IMR-90 (cell line): ENCODE data around the gene KCNAB3. TPM values are rescaled to one million over a fixed set of nuclear protein-coding genes. Genes with fewer than 3 reads are reported as not detected.

Source experiments
- ATAC-seq: fragments of 200-7000 bp; cut with Tn5 transposase; 2 replicates; pipeline ENCODE4 v1.9.1; 2020; ENCODE audit warnings: low read depth, mild to moderate bottlenecking, moderate library complexity
- BruUV-seq: library from RNA; stranded (reverse); fragments of 400-500 nt; replicated peaks from 2 replicates; lab custom pipeline; 2021; lab: Mats Ljungman, UMichigan
- CTCF ChIA-PET: fragments of 300-600 bp; formaldehyde crosslinking; extraction: SDS; loops from one replicate; lab custom pipeline; 2021; ENCODE audit warnings: antibody characterized with exemption; lab: Yijun Ruan, JAX
- POLR2A ChIA-PET: fragments of 300-600 bp; sonication (Branson Sonifier 250); formaldehyde crosslinking; loops from one replicate; lab custom pipeline; 2022; ENCODE audit warnings: antibody characterized with exemption; ENCODE audit not compliant: unreplicated experiment; lab: Charles Lee
- DNase-seq: peaks from one replicate; pipeline ENCODE4 v3.0.0; 2013
- H2AFZ ChIP-seq: replicated peaks from 2 replicates; pipeline ENCODE3; 2013; ENCODE audit warnings: low read length, mild to moderate bottlenecking; ENCODE audit not compliant: poor library complexity
- H2AK5ac ChIP-seq: 2 replicates; pipeline ENCODE4 v1.6.1; 2013; ENCODE audit warnings: low read depth, low read length, inconsistent platforms
- H2AK9ac ChIP-seq: replicated peaks from 2 replicates; pipeline ENCODE3; 2013; ENCODE audit warnings: mild to moderate bottlenecking, low read depth, low read length, moderate library complexity; ENCODE audit not compliant: poor library complexity
- H2BK120ac ChIP-seq: 2 replicates; pipeline ENCODE4 v1.6.1; 2013; ENCODE audit warnings: low read depth, low read length, inconsistent platforms
- H2BK15ac ChIP-seq: 3 replicates; pipeline ENCODE4 v1.6.1; 2013; ENCODE audit warnings: low read depth, low read length, inconsistent platforms
- H2BK20ac ChIP-seq: 2 replicates; pipeline ENCODE4 v1.6.1; 2013; ENCODE audit warnings: low read depth, mild to moderate bottlenecking, inconsistent platforms, low read length, moderate library complexity
- H2BK5ac ChIP-seq: 2 replicates; pipeline ENCODE4 v1.6.1; 2013; ENCODE audit warnings: mild to moderate bottlenecking, low read depth, low read length, inconsistent platforms; ENCODE audit not compliant: poor library complexity, severe bottlenecking
- H3K14ac ChIP-seq: replicated peaks from 2 replicates; pipeline ENCODE4 v1.6.1; 2013; ENCODE audit warnings: low read depth, low read length, inconsistent platforms
- H3K18ac ChIP-seq: 2 replicates; pipeline ENCODE4 v1.6.1; 2013; ENCODE audit warnings: low read depth, low read length, control low read depth
- H3K23ac ChIP-seq: 2 replicates; pipeline ENCODE4 v1.6.1; 2013; ENCODE audit warnings: low read depth, low read length, inconsistent platforms
- H3K27ac ChIP-seq: 2 replicates; pipeline ENCODE4 v1.5.1; 2013; ENCODE audit warnings: mild to moderate bottlenecking, control low read depth, low read length; ENCODE audit not compliant: insufficient read depth
- H3K27me3 ChIP-seq: 2 replicates; pipeline ENCODE4 v1.6.1; 2013; ENCODE audit warnings: low read length; ENCODE audit not compliant: control insufficient read depth, insufficient read depth
- H3K36me3 ChIP-seq: 2 replicates; pipeline ENCODE4 v1.6.1; 2013; ENCODE audit warnings: low read length, mixed read lengths; ENCODE audit not compliant: control insufficient read depth, insufficient read depth
- H3K4ac ChIP-seq: 2 replicates; pipeline ENCODE4 v1.6.1; 2013; ENCODE audit warnings: low read depth, low read length, inconsistent platforms
- H3K4me1 ChIP-seq: 2 replicates; pipeline ENCODE4 v1.6.1; 2013; ENCODE audit warnings: low read length, mixed read lengths; ENCODE audit not compliant: control insufficient read depth, insufficient read depth
- H3K4me2 ChIP-seq: 2 replicates; pipeline ENCODE4 v1.6.1; 2013; ENCODE audit warnings: low read depth, mild to moderate bottlenecking, control low read depth, low read length, moderate library complexity
- H3K4me3 ChIP-seq: 2 replicates; pipeline ENCODE4 v1.5.1; 2013; ENCODE audit warnings: low read depth, mild to moderate bottlenecking, control low read depth, low read length, moderate library complexity; ENCODE audit not compliant: insufficient read depth
- H3K56ac ChIP-seq: 2 replicates; pipeline ENCODE4 v1.6.1; 2013; ENCODE audit warnings: low read length, inconsistent platforms; ENCODE audit not compliant: insufficient read depth; ENCODE audit errors: extremely low read depth
- H3K79me1 ChIP-seq, 2 experiments: 2 replicates each; pipeline ENCODE4 v1.6.1; 2013; ENCODE audit warnings: low read length in 2 of 2, inconsistent platforms in 1 of 2, low read depth in 1 of 2
- H3K9ac ChIP-seq: 2 replicates; pipeline ENCODE4 v1.6.1; 2013; ENCODE audit warnings: low read depth, low read length, control low read depth
- H3K9me1 ChIP-seq: 2 replicates; pipeline ENCODE4 v1.6.1; 2013; ENCODE audit warnings: low read length, inconsistent platforms; ENCODE audit not compliant: insufficient read depth
- H3K9me3 ChIP-seq: 2 replicates; pipeline ENCODE4 v1.6.1; 2013; ENCODE audit warnings: low read length; ENCODE audit not compliant: control insufficient read depth, insufficient read depth
- H4K20me1 ChIP-seq: 2 replicates; pipeline ENCODE4 v1.6.1; 2013; ENCODE audit warnings: low read length, inconsistent platforms; ENCODE audit not compliant: insufficient read depth
- H4K5ac ChIP-seq: 2 replicates; pipeline ENCODE4 v1.6.1; 2013; ENCODE audit warnings: mild to moderate bottlenecking, low read depth, low read length, control low read depth
- H4K8ac ChIP-seq, 2 experiments: 2 replicates each; pipeline ENCODE4 v1.6.1; 2013; ENCODE audit warnings: low read depth in 2 of 2, low read length in 2 of 2, control low read depth in 1 of 2, inconsistent platforms in 1 of 2
- H4K91ac ChIP-seq: 2 replicates; pipeline ENCODE4 v1.6.1; 2013; ENCODE audit warnings: low read depth, low read length, inconsistent platforms; ENCODE audit not compliant: insufficient read depth
- BHLHE40 ChIP-seq: fragments of 150-350 bp; IDR thresholded peaks from 2 replicates; pipeline ENCODE4 v1.6.1; 2016; ENCODE audit warnings: mild to moderate bottlenecking, low read depth, low read length
- CEBPB ChIP-seq: IDR thresholded peaks from 2 replicates; pipeline ENCODE4 v1.6.1; 2012; ENCODE audit warnings: low read depth, low read length, improper control_type of control experiment
- CHD1 ChIP-seq: IDR thresholded peaks from 2 replicates; pipeline ENCODE4 v1.6.1; 2012; ENCODE audit warnings: low read depth, low read length, improper control_type of control experiment
- FOS ChIP-seq: fragments of 150-350 bp; IDR thresholded peaks from 2 replicates; pipeline ENCODE4 v1.6.1; 2016; ENCODE audit warnings: low read depth, low read length
- MAFK ChIP-seq: IDR thresholded peaks from 2 replicates; pipeline ENCODE4 v1.6.1; 2012; ENCODE audit warnings: low read depth, low read length, improper control_type of control experiment
- MAZ ChIP-seq: IDR thresholded peaks from 2 replicates; pipeline ENCODE4 v1.6.1; 2012; ENCODE audit warnings: low read depth, mild to moderate bottlenecking, low read length, improper control_type of control experiment, moderate library complexity, borderline replicate concordance
- MXI1 ChIP-seq: IDR thresholded peaks from 2 replicates; pipeline ENCODE4 v1.6.1; 2012; ENCODE audit warnings: low read depth, mild to moderate bottlenecking, low read length, moderate library complexity, borderline replicate concordance
- NFE2L2 ChIP-seq: fragments of 150-350 bp; IDR thresholded peaks from 2 replicates; pipeline ENCODE4 v1.6.1; 2016; ENCODE audit warnings: low read depth, mild to moderate bottlenecking, low read length
- POLR2A ChIP-seq: IDR thresholded peaks from 2 replicates; pipeline ENCODE4 v1.6.1; 2012; ENCODE audit warnings: mild to moderate bottlenecking, low read depth, low read length
- RAD21 ChIP-seq: IDR thresholded peaks from 2 replicates; pipeline ENCODE4 v1.6.1; 2012; ENCODE audit warnings: low read length, improper control_type of control experiment
- RFX5 ChIP-seq: IDR thresholded peaks from 2 replicates; pipeline ENCODE4 v1.8.0; 2012; ENCODE audit warnings: low read depth, mild to moderate bottlenecking, low read length, moderate library complexity
- SMC3 ChIP-seq: fragments of 150-350 bp; IDR thresholded peaks from 2 replicates; pipeline ENCODE4 v1.6.1; 2016; ENCODE audit warnings: low read depth, mild to moderate bottlenecking, antibody characterized with exemption, low read length, moderate library complexity
- WGBS, 2 experiments: methylation state at CpG; one replicate each; pipeline versions ENCODE4 v1.1.5 to v1.1.7; 2013; ENCODE audit warnings: missing lambda C conversion rate in 2 of 2; ENCODE audit not compliant: insufficient read length in 1 of 2; ENCODE audit errors: extremely low coverage in 2 of 2; 5-methylcytosine and 5-hydroxymethylcytosine counted together
- dilution Hi-C: fragments of 300-500 bp; cut with HindIII; formaldehyde crosslinking; loops from one replicate; pipeline ENCODE4 v1.14.3; 2018; ENCODE audit warnings: low sequenced_read_pairs; ENCODE audit not compliant: unreplicated experiment
- in situ Hi-C: fragments of 300-500 bp; cut with MboI; formaldehyde crosslinking; loops from 3 replicates; pipeline ENCODE4 v1.14.3; 2019; ENCODE audit warnings: low sequenced_read_pairs, inconsistent platforms, mixed read lengths
- intact Hi-C: fragments of 100-400 bp; cut with micrococcal nuclease; formaldehyde crosslinking; loops from 2 replicates; pipeline ENCODE4 v1.10.0; 2022
- polyA plus RNA-seq, 3 experiments: library from polyadenylated mRNA; depleted of rRNA; stranded (reverse); fragments of >200 nt; gene quantifications; 2 replicates each; pipeline ENCODE4 v1.2.3, GENCODE V29; 2012; ENCODE audit warnings: low replicate concordance in 1 of 3
- total RNA-seq: library from RNA; depleted of rRNA; stranded (reverse); fragments of >200 nt; gene quantifications from 2 replicates; pipeline ENCODE4 v1.2.3, GENCODE V29; 2012
- TF ChIP-seq, protein P1 (sequence below): fragments of 150-350 bp; IDR thresholded peaks from 2 replicates; pipeline ENCODE4 v1.6.1; 2017; ENCODE audit warnings: mild to moderate bottlenecking, antibody characterized with exemption, low read length, low read depth
- TF ChIP-seq, protein P2 (sequence below): conservative IDR thresholded peaks from 2 replicates; pipeline ENCODE4 v1.5.1; 2012; ENCODE audit warnings: mild to moderate bottlenecking, low read depth, low read length, improper control_type of control experiment

KCNAB3 gene
- total and polyA plus RNA-seq, 2 of the 4 experiments (the other 2 are of a cell fraction), result 0.36 to 4.2 TPM

DNA sequence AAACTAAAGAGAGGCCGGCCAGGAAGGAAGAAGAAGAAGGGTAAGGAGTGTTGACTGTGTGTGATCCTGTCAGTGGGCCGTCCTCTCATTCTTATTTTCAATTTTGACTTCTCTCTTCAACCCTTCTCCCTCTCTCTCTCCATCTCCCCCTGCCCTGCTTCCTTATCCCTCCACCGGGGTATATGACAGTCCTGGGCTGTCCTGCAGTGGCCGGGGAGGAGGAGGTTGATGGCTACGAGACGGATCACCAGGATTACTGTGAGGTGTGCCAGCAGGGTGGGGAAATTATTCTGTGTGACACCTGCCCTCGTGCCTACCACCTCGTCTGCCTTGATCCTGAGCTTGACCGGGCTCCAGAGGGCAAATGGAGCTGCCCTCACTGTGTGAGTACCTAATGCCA, 35.4 kb downstream of the KCNAB3 start:
- no peak overlapping the region for H3K14ac ChIP-seq
- no peak overlapping the region for H4K8ac ChIP-seq
- no peaks in the 10 kb centered on the region for H3K9me3 ChIP-seq
- H4K5ac ChIP-seq, result no peak overlapping the region
- no peak overlapping the region for H2BK20ac ChIP-seq
- no peak for DNase-seq
- BruUV-seq, result TSS peak; percentile 79
- intact Hi-C loops (no loop called here), dilution Hi-C loops (no loop called here), in situ Hi-C loops (no loop called here)
- no peak overlapping the region for H3K4me3 ChIP-seq
- no peak overlapping the region for H3K56ac ChIP-seq
- H2AFZ ChIP-seq, result no peak overlapping the region
- H2BK15ac ChIP-seq, result no peak overlapping the region
- H3K4me2 ChIP-seq, result no peak overlapping the region
- H3K4me1 ChIP-seq, result peaks cover 8% of the 10 kb centered on the region
- WGBS, 2 experiments, result 80% methylated on average over 1 of the region's 9 CpGs; no CpG with 5 or more reads in 1 of the 2 experiments
- H3K27ac ChIP-seq, result no peak overlapping the region
- no peak for ATAC-seq
- no peak for TF ChIP-seq SMC3
- TF ChIP-seq MXI1, result no peak
- no peak for TF ChIP-seq MAFK
- TF ChIP-seq BHLHE40, result no peak
- no peak for TF ChIP-seq MAZ
- TF ChIP-seq RAD21, result no peak
- TF ChIP-seq, protein P1, sequence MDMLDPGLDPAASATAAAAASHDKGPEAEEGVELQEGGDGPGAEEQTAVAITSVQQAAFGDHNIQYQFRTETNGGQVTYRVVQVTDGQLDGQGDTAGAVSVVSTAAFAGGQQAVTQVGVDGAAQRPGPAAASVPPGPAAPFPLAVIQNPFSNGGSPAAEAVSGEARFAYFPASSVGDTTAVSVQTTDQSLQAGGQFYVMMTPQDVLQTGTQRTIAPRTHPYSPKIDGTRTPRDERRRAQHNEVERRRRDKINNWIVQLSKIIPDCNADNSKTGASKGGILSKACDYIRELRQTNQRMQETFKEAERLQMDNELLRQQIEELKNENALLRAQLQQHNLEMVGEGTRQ, result no peak
- no peak for TF ChIP-seq NFE2L2
- TF ChIP-seq POLR2A, result no peak
- no peak for TF ChIP-seq FOS
- TF ChIP-seq, protein P2, sequence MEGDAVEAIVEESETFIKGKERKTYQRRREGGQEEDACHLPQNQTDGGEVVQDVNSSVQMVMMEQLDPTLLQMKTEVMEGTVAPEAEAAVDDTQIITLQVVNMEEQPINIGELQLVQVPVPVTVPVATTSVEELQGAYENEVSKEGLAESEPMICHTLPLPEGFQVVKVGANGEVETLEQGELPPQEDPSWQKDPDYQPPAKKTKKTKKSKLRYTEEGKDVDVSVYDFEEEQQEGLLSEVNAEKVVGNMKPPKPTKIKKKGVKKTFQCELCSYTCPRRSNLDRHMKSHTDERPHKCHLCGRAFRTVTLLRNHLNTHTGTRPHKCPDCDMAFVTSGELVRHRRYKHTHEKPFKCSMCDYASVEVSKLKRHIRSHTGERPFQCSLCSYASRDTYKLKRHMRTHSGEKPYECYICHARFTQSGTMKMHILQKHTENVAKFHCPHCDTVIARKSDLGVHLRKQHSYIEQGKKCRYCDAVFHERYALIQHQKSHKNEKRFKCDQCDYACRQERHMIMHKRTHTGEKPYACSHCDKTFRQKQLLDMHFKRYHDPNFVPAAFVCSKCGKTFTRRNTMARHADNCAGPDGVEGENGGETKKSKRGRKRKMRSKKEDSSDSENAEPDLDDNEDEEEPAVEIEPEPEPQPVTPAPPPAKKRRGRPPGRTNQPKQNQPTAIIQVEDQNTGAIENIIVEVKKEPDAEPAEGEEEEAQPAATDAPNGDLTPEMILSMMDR, result no peak
- no peak for TF ChIP-seq CHD1
- TF ChIP-seq CEBPB, result no peak
- no peak for TF ChIP-seq RFX5
- no peak overlapping the region for H2BK120ac ChIP-seq
- H3K9me1 ChIP-seq, result peaks cover 7% of the 10 kb centered on the region; the same call in 1 of the 2 replicates
- no peak overlapping the region for H3K18ac ChIP-seq
- CTCF ChIA-PET, result no interaction called here
- H3K27me3 ChIP-seq, result no peaks in the 10 kb centered on the region
- H3K4ac ChIP-seq, result no peak overlapping the region
- H3K9ac ChIP-seq, result no peak overlapping the region
- H4K20me1 ChIP-seq, result peaks cover 8% of the 10 kb centered on the region
- no peak overlapping the region for H2AK5ac ChIP-seq
- POLR2A ChIA-PET, result no interaction called here
- peaks cover 4 to 47% of the 10 kb centered on the region in 2 experiments; a peak in 3 of 4 replicates for H3K79me1 ChIP-seq
- H2AK9ac ChIP-seq, result no peak overlapping the region
- peaks cover 60% of the 10 kb centered on the region for H3K36me3 ChIP-seq
- no peak overlapping the region for H2BK5ac ChIP-seq
- no peak overlapping the region for H3K23ac ChIP-seq
- H4K91ac ChIP-seq, result no peak overlapping the region
